ENCODE results near the gene FRMD4A.
"Not testable (repeated sequence)": the region's sequence is repeated elsewhere in the genome, so short reads cannot be mapped to it uniquely, and the experiment has no call there.

Gene FRMD4A

GRCh38 chr10:14235566-14236195, 95.0 kb downstream of the FRMD4A start:
- no peak for DNase-seq

GRCh38 chr10:14233566-14233965, 97.2 kb downstream of the FRMD4A start:
- DNase-seq: no peak

GRCh38 chr10:14228798-14229197, 101.9 kb downstream of the FRMD4A start:
- DNase-seq: not testable (repeated sequence)

- no peak for DNase-seq
Observed at GRCh38 chr10:14225379-14225778, 105.3 kb downstream of the FRMD4A start.

- no peak for DNase-seq
Observed at GRCh38 chr10:14220026-14220425, 110.7 kb downstream of the FRMD4A start.

DNA sequence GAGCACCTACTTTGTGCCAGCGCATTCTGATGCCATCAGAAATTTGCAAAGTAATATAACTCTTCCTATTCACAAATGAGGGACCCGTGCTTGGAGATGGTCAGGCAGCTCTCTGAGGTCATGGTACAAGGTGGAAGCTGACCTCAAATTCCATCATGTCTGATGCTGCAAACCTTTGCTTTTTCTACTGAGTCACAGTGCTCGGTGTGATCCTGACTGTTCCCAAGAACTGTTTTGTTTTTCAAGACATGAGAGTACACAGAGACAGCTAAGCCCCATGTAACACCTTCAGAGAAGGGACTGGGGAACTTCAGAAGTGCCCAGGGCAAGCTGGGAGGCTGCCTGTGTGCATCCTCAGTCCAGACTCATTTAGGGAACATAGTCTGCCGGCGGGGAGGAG, 111.3 kb downstream of the FRMD4A start:
- no peak for DNase-seq

DNA sequence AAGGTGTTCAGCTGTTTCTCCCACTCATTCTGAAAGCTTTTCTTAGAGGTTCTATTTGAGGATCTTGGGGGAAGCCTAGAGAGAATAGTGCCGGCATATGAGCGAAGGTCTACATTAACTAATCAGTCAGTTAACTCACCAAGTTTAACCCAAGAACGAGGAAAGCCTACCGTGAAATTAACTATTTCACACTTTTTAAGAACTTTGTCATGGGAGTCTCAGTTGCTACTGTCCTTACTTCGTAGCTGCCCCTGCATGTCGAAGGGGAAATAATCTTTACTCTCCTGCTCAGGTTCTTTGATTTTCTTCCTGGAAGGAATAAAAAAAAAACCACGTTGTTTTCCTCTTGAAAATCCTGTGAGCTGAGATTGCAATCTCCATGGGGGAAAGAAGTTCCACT, 115.1 kb downstream of the FRMD4A start:
- DNase-seq: no peak

DNA sequence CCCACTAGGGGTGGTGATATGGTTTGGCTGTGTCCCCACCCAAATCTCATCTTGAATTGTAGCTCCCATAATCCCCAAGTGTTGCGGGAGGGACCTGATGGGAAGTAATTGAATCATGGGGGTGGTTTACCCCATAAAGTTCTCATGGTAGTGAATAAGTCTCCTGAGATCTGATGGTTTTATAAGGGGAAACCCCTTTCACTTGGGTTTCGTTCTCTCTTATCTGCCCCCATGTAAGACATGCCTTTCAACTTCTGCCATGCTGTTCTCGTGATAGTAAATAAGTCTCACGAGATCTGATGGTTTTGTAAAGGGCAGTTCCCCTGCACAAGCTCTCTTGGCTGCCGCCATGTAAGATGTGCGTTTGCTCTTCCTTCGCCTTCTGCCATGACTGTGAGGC, 117.0 kb downstream of the FRMD4A start:
- not testable (repeated sequence) for DNase-seq

- no peak for DNase-seq
Observed at GRCh38 chr10:14211610-14212009, 119.1 kb downstream of the FRMD4A start.

DNA sequence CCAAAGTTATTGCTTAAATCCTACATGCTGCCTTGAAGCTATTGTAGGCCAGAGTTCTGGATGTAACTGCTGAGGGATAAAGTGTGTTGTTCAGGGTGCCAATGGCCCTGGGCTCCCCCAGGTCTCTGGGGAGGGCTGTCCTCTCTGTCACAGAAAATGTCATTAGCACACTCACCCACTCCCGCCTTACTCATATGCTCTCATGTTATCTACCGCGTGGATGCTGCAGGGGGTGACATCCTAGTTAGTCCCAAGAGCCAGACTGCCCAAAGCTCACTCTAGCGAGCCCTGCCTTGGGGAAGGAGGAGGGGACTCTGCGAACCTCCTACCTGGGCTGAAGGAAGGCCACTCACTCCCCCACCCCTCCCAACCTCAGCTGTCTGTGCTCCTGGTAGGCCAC, 122.5 kb downstream of the FRMD4A start:
- DNase-seq: no peak

DNA sequence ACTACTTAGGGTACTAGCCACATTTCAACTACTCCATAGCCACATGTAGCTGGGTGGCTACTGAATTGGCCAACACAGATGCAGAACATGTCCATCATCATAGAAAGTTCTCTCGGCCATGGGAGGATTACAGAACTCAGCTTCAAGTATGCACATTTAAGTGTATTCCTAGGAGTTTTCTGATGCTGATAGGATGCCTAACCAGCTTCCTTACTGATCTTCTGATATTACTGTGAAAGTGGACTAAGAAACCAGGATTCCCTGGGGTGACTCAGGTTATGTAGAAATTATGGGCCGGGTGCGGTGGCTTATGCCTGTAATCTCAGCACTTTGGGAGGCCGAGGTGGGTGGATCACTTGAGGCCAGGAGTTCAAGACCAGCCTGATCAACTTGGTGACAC, 125.5 kb downstream of the FRMD4A start:
- DNase-seq: no peak

- DNase-seq: no peak
Observed at GRCh38 chr10:14200698-14201544, 129.8 kb downstream of the FRMD4A start.

GRCh38 chr10:14199098-14199497, 131.6 kb downstream of the FRMD4A start:
- DNase-seq: not testable (repeated sequence)

- DNase-seq: no peak
Observed at GRCh38 chr10:14198078-14198477, 132.6 kb downstream of the FRMD4A start.

DNA sequence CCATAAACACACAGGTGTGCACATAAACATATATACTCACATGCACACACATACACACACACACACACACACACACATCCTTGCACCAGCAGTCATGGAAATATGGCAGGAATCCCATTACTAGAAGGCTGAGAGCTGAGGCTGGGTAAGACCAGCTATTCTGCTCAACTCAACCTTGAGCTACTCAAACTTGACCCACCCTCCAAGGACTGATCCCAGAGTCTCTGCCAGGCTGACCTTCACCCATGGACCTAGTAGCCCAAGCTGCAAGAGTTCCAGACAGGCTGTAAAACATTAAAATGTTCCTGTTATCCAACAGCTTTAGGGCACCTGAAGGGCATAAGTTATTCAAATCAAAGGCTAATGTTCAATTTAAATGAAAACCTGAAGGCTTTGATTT, 134.6 kb downstream of the FRMD4A start:
- DNase-seq: no peak

DNA sequence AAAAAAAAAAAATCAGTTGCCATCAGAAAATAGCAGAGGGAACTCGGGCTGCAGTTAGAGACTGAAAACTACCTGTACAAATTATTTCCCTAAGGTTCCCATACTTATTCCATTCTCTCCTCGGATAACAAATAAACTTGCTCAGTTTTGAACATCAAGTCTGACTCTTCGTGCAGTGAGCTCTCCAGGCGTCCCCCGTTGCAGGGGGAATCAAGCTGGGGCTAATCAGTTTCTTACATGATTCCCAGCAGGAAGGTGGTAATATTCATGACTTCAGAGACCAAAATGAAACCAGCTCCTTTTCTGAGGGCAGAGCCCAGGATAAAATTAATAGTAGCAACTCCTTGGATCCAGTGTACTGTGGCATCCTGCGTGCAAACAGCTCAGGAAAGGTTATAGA, 135.3 kb downstream of the FRMD4A start:
- no peak for DNase-seq

DNA sequence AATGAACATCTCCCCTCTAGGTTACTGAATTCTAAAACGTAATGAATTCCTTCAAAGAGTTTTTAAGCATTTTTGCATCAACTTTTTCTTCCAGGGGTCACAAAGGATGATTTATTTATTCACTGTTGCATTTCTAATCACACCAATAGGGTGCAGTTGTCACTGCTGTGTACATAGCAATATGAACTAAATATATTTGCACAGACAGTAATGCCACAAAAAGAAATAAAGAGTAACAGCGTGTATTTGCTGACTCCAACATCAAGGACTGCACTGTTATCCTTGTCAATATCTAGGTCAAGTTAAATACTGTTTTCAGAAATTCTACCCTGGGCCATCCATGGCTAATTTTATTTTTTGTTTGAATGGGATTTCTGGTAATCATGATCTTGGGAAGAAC, 138.0 kb downstream of the FRMD4A start:
- no peak for DNase-seq

- DNase-seq: no peak
Observed at GRCh38 chr10:14191871-14192270, 138.9 kb downstream of the FRMD4A start.

GRCh38 chr10:14191407-14191806, 139.3 kb downstream of the FRMD4A start:
- DNase-seq: no peak

GRCh38 chr10:14190702-14191101, 140.0 kb downstream of the FRMD4A start:
- DNase-seq: no peak

DNA sequence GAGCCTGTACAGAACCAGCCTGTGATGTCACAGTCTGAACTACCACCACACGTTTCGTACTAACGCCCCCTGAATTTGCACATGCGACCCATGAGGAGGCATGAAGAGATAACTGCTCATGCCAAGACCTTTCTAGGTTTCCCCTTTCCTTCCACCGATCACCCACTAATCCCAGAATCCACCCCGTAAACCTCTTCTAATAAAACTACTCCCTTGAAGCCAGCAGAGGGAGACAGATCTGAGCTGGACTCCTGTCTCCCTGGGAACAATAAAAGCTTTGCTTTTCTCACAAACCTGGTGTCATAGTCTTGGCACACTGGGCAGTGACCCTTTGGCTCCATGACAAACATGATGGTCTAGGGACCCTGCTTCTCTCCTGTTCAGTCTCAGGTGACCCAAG, 144.5 kb downstream of the FRMD4A start:
- no peak for DNase-seq

DNA sequence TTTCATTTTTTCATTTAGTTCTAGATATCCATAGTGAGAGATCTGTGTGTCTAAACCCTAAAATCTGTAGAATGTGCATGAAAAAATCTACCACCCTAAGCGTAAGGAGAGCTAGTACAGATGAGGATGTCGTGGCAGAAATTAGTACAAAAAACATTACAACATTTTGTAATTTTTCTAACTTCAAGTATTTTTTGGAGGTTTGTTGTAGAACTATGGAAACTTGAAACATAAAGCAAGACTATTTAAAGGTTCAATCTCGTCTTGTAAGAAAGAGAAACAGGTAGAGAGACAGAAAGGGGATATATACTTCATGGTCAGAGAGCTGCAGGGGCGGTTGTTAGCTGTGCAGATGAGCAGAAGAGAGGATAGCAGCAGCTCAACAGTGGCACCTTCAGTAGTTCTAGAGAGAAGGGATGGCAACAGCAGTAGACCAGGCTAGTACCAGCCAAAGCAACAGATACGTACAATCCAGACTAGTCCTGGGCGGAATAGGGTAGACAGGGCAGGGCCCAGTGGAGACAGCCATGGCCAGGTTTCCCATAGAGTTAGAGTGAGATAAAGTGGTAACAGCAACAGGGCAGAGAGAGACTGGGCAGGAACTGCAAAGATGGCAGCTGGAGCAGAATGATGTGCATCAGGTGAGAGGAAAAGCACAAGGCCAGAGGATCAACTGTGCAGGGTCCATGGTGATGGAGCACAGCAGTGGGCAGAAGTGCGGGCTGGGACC, 145.2 kb downstream of the FRMD4A start:
- peak in 4 of 5 donors; percentile 30 to 82 (median 42) for DNase-seq

DNA sequence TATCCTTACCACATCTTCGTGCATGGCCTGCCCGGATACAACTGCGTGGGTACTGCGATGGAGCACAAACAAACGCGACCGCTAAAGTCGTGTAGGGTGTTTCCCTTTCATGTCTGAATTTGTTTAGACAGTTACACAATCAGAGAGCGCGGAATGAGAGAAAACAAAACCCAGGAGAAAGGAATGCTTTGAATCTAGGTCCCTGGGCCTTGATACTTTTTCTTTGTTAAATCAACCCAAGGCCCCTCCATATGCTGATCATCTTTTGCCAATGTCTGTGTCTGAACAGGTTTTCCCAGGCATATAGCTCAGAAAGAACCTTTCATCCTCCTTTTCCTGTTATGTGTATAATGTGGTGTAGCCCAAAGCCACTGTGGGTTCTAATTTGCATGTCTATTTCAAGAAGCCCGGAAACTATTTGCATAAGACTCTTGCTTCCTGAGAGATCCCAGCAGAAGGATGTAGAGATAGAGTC, 145.8 kb downstream of the FRMD4A start:
- peak in 4 of 5 donors; percentile 50 to 83 (median 54) for DNase-seq

DNA sequence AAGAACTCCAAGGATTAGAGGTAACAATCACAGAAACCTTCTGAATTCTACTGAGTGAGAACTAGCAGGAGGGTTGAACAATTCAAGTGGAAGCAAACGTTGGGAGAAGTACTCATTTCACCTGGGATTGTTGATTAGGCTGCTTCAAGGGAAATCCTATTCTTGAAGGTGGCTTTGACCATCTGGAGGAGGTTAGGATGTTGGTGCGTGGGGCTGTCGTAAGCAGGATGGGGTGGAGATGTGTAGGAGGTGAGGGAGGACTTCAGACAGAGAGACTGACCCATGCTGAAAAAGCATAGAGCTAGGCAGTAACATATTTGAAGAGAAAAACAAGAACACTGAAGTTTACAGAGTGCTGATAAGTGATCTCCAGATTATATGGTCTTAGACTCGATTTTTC, 147.9 kb downstream of the FRMD4A start:
- no peak for DNase-seq

Measured in T-helper 1 cell (primary cell).